ENCODE results near the gene RHPN2. TPM values are rescaled to one million over a fixed set of nuclear protein-coding genes. Genes with fewer than 3 reads are reported as not detected.

RHPN2 gene
- total and polyA plus RNA-seq, 2 experiments from 2014 or later = 15.7 to 29.6 TPM

GRCh38 chr19:33100894-33101644 is 36.4 kb upstream of the RHPN2 start (continued):
- TF ChIP-seq ZNF114 (CRISPR knock-in tag; IDR thresholded peaks at IDR 0.05) (no peak), EZH2 (IDR thresholded peaks at IDR 0.05; ENCODE audit: low read depth, unreplicated experiment) (no peak), CREB1 (CRISPR knock-in tag; IDR thresholded peaks at IDR 0.05; ENCODE audit: low read depth) (no peak), CTCF (conservative IDR thresholded peaks at IDR 0.05; ENCODE audit: low read depth in 2 of 2) (no peak)

GRCh38 chr19:33098055-33098534 is 33.4 kb upstream of the RHPN2 start:
- Histone ChIP-seq H3K79me2 (replicated peaks; ENCODE audit: insufficient read depth) (no peaks in the 10 kb centered on the region), H3F3A (replicated peaks; ENCODE audit: low read depth) (no peaks in the 10 kb centered on the region), H3K36me3 (ENCODE audit: insufficient read depth) (peaks cover 24% of the 10 kb centered on the region), H3K9me2 (ENCODE audit: insufficient read depth) (no peaks in the 10 kb centered on the region), H3K27ac (ENCODE audit: low read depth) (no peak overlapping the region), H2AFZ (no peak overlapping the region), H4K20me1 (replicated peaks; ENCODE audit: insufficient read depth) (peaks cover 6% of the 10 kb centered on the region; the same call in 1 of the 2 replicates), H3K4me1 (ENCODE audit: insufficient read depth) (no peaks in the 10 kb centered on the region), H3K27me3 (ENCODE audit: insufficient read depth) (no peaks in the 10 kb centered on the region), H3K4me2 (no peak overlapping the region), H3K4me3 (no peak overlapping the region)
- Mint-ChIP-seq H3K4me1 (no peaks in the 10 kb centered on the region), H3K36me3 (ENCODE audit: low read depth) (peaks cover 66% of the 10 kb centered on the region), H3K27me3 (ENCODE audit: insufficient read depth, low read depth, poor library complexity) (no peaks in the 10 kb centered on the region), H3K27ac (no peak overlapping the region), H3K9me3 (no peaks in the 10 kb centered on the region), H3K4me3 (no peak overlapping the region)
- DNase-seq (ENCODE audit: low spot score) = no peak
- TF ChIP-seq EZH2 (IDR thresholded peaks at IDR 0.05; ENCODE audit: low read depth, unreplicated experiment) (no peak), STAT1 (IDR thresholded peaks at IDR 0.05; ENCODE audit: unreplicated experiment) (no peak), ZNF331 (CRISPR knock-in tag; IDR thresholded peaks at IDR 0.05; ENCODE audit: low read depth) (no peak), POLR2AphosphoS5 (IDR thresholded peaks at IDR 0.05; ENCODE audit: low read depth) (no peak), JUNB (IDR thresholded peaks at IDR 0.05; ENCODE audit: unreplicated experiment) (no peak), EZH2phosphoT487 (IDR thresholded peaks at IDR 0.05; ENCODE audit: unreplicated experiment) (no peak), REST (IDR thresholded peaks at IDR 0.05; ENCODE audit: unreplicated experiment) (no peak), CREB1 (CRISPR knock-in tag; IDR thresholded peaks at IDR 0.05; ENCODE audit: low read depth) (no peak), NANOG (IDR thresholded peaks at IDR 0.05; ENCODE audit: borderline replicate concordance) (no peak), ETS1 (IDR thresholded peaks at IDR 0.05) (no peak), CTCF (conservative IDR thresholded peaks at IDR 0.05; ENCODE audit: low read depth in 2 of 2) (no peak), ZNF114 (CRISPR knock-in tag; IDR thresholded peaks at IDR 0.05) (no peak)
- ATAC-seq = no peak
